ENCODE measurements around the gene GJD3. TPM values are rescaled to one million over a fixed set of nuclear protein-coding genes. Genes with fewer than 3 reads are reported as not detected.

GJD3 gene
- total RNA-seq, 1 experiment from 2014 or later = not detected

DNA sequence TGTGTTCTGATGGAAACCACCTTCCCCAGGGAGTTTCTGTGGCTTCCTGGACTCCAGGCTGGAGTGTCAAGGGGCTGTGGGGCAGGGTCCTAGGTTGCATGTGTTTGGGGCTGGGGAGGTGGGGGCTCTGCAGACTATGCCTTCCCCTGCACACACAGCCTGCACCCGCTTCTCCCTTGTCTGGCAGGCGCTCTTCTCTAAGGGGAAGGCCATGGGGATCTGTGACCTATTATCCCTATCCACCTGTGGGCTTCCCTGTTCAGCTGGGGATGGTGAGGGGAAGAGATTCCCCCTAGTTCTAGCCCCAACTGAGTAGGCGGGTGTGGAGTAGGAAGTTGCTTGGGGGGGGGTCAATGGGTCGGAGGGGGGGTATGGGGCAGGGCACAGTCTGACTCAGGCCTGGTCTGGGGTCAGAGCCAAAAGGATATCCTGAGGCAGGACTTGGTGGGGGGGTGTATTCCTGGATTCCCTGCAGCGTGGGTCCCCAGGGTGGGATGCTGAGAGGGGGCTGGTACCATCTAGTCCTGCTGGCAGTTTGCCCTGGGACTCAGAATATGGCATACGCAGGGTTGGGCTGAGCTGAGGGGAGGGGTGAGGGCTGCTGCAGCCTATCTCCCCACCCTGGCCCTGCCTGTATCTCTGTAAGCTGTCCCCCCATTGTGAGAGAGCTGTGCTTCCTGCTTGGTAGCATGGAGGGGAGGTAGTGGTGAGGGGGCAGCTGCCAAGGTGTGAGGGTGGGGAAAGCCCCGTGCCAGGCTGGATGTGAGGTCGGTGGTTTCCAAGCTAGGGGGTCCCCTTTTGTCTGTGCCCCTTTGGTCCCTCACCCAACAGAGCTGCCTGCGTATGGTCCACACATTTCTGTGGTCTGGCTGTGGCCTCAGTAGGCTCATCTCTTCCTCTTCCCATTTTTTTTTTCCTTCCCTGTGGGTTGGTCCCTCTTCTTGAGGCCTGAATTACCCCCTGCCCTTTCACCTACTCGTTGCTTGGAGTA lies 40.9 kb downstream of the GJD3 start:
- no peak for DNase-seq (ENCODE audit: low spot score)

DNA sequence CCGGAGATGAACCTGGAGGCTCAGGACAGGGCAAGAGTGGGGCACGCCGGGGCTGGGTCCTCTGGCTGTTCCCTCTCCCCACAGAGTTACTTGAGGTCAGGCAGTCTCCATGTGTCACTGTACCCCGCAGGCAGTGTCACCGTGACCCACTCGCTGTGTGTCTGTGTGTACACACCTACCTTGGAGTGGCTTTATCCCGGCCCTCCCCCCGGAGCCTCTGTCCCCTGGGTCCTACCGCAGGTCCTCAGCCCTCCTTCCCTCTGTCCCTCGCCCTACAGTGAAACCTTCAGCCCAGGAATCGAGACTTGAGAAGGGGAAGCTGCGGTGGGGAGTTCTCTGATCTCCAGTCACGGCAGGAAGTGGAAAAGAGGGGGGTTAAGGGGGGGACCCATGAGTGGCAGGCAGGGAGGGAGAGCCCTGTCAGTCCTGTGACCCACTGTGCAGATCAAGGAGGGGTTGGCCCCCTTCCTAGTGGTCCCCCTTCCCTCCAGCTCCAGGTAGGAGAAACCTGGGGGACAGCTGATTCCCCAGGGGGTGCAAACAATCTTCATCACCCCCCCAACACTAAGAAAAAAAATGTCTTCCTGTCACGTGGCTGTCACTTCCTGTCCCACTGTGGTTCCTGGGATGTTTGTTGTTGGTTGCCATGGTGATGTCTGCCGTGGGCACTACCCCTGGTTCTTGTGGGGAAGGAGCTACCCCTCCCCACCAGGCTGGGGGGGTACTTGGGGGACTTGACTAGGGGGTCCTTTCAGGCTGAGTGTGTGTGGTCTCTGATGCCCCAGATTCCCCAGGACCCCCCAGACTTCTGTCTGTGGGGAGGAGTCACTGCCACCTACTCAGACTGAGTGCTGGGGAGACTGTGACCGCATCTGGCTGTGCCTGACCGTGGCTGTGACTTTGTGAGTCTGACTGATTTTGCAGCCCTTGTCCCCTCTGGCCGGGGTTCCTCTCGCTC lies 41.9 kb downstream of the GJD3 start:
- peak; percentile 78 for DNase-seq (ENCODE audit: low spot score)

DNA sequence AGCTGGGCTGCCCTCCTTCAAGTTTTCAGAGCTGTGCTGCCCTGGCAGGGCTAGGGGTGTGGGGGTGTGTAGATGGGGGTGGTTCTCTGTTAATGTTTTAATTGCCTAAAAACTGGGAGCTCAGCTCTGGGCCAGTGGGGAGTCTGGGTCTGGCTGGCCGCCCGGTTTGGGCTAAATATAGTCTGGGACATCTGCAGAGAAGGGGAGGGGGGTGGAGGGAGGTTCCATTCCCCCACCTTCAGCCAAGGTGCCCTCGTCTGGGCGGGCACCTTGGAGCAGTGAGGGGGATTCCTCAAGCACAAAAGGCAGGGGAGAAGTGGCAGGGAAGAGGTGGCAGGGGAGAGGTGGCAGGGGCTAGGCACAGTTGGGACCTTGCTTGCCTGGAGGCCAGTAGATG lies 42.6 kb downstream of the GJD3 start:
- no peak for DNase-seq (ENCODE audit: low spot score)

GRCh38 chr17:40321524-40321929 lies 43.0 kb downstream of the GJD3 start:
- no peak for DNase-seq (ENCODE audit: low spot score)

GRCh38 chr17:40320756-40321523 lies 43.6 kb downstream of the GJD3 start:
- DNase-seq (ENCODE audit: low spot score) = no peak

DNA sequence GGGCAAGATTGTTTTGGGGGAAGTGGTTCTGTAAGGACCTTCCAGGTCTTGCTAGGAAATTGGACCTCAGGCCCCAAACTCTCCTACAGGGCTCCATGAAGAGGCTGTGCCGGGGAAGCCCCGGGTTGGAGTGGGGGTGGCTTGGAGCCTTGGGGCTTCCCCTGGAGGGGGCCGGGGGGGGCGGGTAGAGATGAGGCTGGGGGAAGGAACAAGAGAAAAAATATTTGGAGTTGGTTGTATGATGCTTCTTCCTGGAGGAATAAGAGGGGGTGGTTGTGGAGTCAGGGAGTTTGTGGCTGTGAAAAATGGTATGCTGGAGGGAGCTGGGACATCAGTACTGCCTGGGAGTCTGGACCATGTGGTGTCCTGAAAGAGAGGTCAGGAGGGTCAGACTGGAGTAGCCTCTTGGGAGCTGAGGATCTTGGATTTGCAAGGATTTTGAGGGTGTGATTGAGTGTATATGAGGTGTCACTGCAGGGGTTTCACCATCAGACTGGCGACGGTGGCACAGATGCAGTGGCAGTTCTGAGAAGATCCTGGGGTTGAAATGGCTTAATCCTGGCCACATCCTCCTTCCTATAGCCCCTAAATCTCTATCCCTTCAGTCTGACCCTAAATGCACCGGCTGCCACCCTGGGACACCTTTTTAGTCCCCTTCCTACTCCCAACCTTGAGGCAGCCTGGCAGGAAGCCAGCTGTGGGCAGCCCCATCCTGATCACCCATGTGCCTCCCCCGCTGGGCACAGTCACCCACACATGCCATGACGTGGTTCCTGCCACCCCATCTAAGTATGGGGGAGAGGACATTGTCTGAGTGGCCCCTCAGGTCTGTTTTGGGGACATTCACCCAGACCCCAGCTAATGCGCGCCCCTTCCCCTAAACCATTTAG lies 44.6 kb downstream of the GJD3 start:
- DNase-seq (ENCODE audit: low spot score) = no peak

GRCh38 chr17:40318830-40319391 lies 45.6 kb downstream of the GJD3 start:
- no peak for DNase-seq (ENCODE audit: low spot score)

DNA sequence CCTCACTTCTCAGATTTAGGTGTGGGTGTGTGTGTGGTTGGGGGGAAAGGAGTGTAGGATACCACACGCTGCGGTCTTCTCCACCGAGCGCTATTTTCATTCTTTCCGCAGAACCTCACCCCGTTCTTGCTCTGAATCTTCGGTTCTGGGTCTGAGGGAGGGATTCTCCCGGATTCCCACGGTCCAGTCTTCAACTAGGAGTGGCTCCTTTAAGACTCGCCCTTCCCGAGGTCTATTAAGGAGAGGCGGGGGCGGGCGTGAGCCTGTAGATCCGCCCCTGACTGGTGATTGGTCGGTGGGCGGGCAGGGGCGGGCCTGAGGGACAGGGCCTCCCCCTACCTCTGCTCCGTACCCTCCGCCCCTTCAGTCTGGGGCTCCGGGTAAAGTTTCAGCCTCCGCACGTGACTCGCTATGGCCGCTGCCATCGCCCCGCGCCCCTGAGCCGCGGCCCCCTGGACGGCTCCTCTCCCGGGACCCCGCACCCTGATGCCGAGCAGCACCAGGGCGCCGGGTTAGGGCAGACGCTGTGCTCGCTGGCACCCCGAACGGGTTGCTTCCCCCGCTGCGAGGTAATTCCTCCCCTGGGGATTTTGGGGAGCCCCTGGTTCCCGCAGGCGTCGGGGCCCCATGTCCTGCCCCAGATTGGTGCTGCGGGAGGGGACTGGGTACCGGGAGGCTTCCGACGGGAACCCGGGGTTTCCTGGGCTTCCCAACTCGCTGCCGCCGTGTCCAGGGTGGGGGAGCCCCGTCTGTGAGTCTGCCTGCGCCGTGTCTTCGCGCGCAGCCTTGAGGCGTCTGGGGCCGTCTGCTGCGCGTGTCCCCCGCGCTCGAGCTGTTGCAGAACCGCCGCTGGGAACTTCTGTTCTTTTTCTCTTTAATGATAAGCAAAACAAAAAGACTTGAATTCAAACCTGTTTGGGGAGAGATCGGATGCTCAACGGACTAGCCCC lies 46.4 kb downstream of the GJD3 start:
- DNase-seq (ENCODE audit: low spot score) = peak; percentile 96

DNA sequence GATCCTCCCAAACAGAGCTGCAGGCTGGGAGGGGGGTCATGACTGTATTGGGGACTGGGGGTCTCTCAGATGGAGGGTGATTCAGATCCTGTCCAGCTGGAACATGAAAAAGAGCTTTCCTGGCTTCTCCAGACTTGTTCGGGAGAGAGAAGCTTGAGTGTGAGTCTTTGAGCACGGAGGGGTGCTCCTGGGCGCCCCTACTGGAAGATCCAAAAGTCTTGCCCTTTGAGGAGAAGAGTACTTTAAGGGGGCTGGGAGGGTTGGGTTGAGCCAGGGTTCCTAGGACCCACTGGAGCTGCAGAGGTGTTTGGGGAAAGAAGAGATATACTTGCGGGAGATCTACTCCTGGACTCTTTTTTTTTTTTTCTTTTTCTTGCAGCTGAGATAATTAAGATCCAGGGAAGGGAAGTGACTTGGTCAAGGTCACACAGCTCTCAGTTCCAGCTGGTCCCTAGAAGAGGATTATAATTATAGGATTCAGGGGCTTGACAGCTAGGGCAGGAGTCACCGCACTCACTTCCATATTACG lies 47.1 kb downstream of the GJD3 start:
- peak; percentile 76 for DNase-seq (ENCODE audit: low spot score)

DNA sequence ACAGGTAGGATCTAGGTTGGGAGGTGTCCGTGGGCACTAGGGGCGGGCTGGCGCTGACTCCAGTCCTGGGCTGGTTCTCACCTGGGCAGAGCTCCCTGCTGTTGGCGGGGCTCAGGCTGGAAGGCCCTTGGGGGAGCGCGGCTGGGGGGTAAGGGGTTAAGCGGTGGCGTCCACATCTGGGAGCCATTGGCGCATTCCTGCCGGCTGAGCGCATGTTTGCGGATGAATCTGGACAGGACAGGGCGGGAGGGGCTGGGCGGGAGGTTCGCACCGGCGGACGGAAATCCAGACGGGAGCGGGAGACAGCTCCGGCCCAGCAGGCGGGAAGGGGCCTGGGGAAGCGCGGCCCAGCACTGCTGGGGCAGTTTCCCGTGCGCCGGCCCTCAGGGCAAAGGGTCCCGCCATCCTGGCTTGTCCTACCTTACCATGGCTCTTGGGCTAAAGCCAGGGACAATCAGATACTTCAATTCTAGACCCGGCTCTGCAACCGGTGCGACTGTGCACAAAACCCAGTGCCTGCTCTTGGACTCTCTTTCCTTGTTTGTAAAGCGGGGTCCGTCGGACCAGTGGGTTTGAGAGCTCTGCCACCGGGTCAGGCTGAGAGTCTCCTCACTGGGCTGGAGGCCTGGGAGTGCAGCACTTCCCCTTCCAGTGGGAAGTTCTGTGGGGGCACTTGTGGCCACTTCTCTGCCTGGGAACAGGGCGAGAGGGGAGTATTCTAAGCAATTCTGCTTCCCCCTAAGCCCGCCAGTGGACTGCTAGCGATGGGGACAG lies 47.8 kb downstream of the GJD3 start:
- DNase-seq (ENCODE audit: low spot score) = peak; percentile 64

- no peak for DNase-seq (ENCODE audit: low spot score)
These were observed 48.6 kb downstream of the GJD3 start for GRCh38 chr17:40315678-40316570.

GRCh38 chr17:40315206-40315605 lies 49.3 kb downstream of the GJD3 start:
- no peak for DNase-seq (ENCODE audit: low spot score)

GRCh38 chr17:40314584-40314956 lies 50.0 kb downstream of the GJD3 start:
- DNase-seq (ENCODE audit: low spot score) = peak; percentile 97

- no peak for DNase-seq (ENCODE audit: low spot score)
These were observed 50.6 kb downstream of the GJD3 start for GRCh38 chr17:40313668-40314583.

All from HT-29 (cell line).